DND-41 (cell line): ENCODE measurements around the gene ZC3H18.

ENCODE experiments used
- EZH2 ChIP-seq: IDR thresholded peaks from 3 replicates; pipeline ENCODE4 v1.6.1; 2012; ENCODE audit warnings: borderline replicate concordance, low read depth, mild to moderate bottlenecking, moderate library complexity, low read length, inconsistent platforms; ENCODE audit not compliant: severe bottlenecking
- TF ChIP-seq, protein P1 (sequence below): IDR thresholded peaks from 2 replicates; pipeline ENCODE4 v1.5.1; 2012; ENCODE audit warnings: borderline replicate concordance, low read length, moderate library complexity, mild to moderate bottlenecking; ENCODE audit not compliant: poor library complexity, severe bottlenecking; ENCODE audit errors: extremely low read depth

- TF ChIP-seq, protein P1, sequence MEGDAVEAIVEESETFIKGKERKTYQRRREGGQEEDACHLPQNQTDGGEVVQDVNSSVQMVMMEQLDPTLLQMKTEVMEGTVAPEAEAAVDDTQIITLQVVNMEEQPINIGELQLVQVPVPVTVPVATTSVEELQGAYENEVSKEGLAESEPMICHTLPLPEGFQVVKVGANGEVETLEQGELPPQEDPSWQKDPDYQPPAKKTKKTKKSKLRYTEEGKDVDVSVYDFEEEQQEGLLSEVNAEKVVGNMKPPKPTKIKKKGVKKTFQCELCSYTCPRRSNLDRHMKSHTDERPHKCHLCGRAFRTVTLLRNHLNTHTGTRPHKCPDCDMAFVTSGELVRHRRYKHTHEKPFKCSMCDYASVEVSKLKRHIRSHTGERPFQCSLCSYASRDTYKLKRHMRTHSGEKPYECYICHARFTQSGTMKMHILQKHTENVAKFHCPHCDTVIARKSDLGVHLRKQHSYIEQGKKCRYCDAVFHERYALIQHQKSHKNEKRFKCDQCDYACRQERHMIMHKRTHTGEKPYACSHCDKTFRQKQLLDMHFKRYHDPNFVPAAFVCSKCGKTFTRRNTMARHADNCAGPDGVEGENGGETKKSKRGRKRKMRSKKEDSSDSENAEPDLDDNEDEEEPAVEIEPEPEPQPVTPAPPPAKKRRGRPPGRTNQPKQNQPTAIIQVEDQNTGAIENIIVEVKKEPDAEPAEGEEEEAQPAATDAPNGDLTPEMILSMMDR = no peak
- no peak for TF ChIP-seq EZH2
These were observed 82.0 kb downstream of the ZC3H18 start for GRCh38 chr16:88651989-88652761.
